NCI-H1930 (cell line): ENCODE data around the gene TBATA.
"Not testable (repeated sequence)": the region's sequence is repeated elsewhere in the genome, so short reads cannot be mapped to it uniquely, and the experiment has no call there.

ENCODE experiments used
- DNase-seq, 2 experiments: peaks; one replicate each; lab custom pipeline; 2025; lab: John Stamatoyannopoulos, UW

Gene TBATA

GRCh38 chr10:70778267-70778924 lies 6.8 kb downstream of the TBATA start:
- DNase-seq, result no peak

GRCh38 chr10:70777063-70777875 lies 7.9 kb downstream of the TBATA start:
- no peak for DNase-seq

DNA sequence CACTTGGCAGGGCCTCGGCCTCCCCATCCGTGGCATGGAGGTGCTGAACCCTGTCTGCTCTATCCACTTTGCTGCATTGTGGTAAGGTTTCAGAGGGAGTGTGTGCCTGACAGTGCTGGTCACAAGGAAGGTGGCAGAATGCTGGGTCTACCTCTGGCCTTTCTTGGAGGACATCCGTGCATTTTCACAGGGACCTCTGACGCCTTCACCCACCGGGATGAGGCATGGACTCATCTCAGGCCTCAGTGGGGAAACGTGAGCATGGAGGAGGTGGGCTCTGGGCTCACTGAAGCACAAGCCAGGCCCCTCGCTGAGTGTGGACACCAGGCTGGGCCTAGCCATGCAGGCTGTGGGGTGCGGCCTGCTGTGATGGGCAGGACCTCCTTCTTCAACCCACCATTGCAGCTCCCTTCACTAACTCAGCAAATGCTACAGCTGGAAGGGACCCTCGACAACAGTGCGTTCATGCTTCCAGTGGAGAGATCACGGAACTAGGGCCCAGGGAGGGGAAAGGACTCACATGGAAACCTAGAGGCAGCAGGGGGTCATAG lies 8.6 kb downstream of the TBATA start:
- DNase-seq, result no peak

- no peak for DNase-seq
Measured at GRCh38 chr10:70775679-70776454, 9.3 kb downstream of the TBATA start.

DNA sequence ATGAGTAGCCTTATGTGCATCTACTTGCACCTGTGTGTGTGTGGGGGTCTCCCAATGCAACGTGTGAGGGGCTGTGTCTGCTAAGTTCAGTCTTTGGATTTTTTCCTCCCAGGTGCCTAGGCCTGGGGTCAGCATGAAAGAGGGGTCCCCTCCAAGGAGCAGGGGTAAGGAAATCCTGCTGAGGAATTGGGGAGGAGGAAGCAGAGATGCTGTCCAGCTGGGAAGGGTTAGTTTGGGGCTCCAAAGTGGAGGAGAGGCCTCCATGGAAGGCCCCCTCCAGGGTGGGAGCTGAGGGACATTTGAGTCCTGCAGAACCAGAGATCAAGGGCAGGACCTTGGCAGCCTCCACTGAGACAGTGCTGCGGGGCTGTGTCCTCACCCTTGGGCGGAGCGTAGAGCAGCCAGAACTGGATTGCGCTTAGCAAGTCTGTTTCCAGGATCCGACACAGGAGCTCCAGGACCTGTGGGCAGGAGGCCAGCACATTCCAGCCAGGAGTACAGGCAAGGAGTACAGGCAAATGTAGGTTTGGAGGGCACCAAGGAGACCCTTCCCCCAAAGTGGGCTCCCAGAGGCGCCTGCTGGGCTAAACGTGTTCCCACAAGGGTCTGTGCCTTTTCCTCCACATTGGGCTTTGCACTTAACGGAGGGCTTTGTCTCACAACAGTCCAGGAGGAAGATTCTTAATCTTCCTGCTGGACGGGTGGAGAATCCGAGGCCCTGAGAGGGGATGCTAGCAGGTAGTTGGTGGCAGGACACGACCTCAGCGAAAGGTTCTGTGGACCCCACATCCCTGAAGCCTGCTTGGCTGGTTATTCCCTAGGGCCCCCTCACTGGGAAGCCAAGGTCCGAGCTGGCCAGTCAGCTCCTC lies 10.1 kb downstream of the TBATA start:
- no peak for DNase-seq

- DNase-seq, result no peak
Measured at GRCh38 chr10:70773965-70774809, 11.0 kb downstream of the TBATA start.

- DNase-seq, result no peak
Measured at GRCh38 chr10:70773461-70773860, 11.7 kb downstream of the TBATA start.

- DNase-seq, result no peak
Measured at GRCh38 chr10:70772627-70773026, 12.6 kb downstream of the TBATA start.

DNA sequence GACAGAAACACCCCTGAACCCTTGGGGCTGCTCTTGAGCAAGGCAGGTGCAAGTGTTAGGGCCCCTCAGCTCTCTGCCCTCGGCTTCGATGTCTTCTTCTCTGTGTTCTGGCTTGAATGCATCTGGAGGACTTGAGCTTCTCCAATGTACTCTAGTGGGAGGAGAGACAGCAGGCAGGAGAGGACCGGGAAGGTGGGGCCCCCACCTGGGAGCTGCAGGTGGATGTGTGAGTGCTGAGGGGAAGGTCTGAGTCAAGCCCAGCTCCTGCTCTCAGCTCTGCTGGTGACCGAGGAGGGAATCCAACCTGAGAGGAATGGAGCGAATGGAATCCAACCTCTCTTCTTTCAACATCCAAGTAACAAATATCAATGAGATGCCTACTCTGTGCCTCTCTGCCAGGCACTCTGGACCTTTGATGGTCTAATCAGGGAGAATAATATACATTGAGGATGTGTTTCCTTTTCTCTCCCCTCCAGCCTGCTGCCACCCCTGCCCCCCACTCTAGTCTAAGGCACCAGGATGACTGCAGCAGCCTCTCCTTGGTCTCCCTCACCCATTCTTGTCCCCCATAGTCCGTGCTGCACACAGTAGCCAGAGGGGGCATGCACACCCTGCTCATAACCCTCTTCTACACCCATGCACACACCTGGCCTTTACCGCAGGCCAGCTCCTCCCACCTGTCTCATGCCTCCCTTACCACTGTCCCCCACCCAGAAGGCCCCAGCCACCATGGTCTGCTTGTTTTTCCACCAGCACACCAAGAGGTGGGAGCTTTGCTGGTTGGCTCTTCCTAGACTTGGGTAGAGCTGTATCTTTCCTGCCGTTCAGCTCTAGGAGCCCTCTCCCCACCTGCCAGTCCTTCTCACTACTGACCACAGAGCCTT lies 13.6 kb downstream of the TBATA start:
- no peak for DNase-seq

DNA sequence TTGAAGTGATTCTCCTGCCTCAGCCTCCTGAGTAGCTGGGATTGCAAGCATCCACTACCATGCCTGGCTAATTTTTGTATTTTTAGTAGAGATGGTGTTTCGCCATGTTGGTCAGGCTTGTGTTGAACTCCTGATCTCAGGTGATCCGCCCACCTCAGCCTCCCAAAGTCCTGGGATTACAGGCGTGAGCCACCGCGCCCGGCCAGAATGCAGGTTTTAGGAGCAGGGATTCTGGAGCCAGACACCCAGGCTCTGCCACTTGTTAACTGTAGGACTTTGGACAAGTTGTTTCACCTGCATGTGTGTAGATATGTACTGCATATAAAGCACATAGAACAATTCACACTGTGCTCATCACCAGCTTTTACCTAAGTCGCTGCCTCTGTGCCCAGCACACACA lies 14.7 kb downstream of the TBATA start:
- DNase-seq, result not testable (repeated sequence)

DNA sequence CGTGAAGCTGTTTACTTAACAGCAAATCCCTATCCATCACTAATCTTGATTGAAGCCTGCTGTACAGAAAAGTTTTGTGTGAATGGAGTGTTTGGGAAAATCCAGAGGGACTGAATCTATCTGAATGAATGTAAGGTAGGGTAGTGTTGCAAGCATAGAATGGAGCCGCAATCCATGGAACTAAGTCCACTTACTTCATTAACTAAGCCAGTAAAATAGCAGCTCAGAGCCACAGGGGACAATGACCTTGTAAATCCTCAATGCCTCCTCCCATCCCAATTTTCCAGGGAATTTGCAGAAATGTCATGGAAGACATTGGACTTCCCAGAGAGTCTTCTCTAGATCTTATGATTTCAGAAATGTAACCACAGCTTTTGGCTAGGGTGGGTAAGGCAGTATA lies 15.2 kb downstream of the TBATA start:
- DNase-seq, result no peak

DNA sequence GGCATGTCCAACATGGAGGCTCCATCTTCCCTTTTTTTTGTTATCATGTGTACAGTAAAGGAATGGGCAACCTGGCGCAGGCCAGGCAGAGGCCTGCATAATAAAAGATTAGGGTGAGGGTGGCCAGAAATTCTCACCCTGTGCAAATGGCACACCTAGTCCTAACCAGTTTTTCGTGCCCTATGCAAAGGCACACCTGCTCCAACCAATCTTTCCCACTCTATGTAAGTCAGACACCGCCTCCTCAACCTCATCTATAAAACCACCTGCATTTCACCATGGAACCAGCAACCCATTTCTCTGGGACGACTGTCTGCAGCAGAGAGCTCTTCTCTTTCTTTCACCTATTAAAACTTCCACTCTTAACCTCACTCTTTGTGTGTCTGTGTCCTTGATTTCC lies 16.1 kb downstream of the TBATA start:
- DNase-seq, result no peak

DNA sequence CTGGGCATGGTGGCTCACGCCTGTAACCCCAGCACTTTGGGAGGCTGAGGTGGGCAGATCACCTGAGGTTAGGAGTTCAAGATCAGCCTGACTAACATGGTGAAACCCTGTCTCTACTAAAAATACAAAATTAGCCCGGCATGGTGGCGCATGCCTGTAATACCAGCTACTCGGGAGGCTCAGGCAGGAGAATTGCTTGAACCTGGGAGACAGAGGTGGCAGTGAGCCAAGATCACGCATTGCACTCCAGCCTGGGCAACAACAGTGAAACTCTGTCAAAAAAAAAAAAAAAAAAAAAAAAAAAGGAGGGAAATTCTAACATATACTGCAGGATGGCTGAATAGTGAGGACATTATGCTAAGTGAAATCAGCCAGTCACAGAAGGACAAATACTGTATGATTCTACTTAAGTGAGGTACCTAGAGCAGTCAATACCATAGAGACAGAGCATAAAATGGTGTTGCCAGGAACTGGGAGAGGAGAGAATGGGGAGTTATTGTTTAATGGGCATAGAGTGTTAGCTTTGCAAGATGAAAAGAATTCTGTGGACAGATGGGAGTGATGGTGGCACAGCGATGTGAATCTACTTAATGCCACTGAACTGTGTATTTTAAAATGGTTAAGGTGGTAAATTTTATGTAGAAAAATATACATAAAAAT lies 17.0 kb downstream of the TBATA start:
- not testable (repeated sequence) for DNase-seq

DNA sequence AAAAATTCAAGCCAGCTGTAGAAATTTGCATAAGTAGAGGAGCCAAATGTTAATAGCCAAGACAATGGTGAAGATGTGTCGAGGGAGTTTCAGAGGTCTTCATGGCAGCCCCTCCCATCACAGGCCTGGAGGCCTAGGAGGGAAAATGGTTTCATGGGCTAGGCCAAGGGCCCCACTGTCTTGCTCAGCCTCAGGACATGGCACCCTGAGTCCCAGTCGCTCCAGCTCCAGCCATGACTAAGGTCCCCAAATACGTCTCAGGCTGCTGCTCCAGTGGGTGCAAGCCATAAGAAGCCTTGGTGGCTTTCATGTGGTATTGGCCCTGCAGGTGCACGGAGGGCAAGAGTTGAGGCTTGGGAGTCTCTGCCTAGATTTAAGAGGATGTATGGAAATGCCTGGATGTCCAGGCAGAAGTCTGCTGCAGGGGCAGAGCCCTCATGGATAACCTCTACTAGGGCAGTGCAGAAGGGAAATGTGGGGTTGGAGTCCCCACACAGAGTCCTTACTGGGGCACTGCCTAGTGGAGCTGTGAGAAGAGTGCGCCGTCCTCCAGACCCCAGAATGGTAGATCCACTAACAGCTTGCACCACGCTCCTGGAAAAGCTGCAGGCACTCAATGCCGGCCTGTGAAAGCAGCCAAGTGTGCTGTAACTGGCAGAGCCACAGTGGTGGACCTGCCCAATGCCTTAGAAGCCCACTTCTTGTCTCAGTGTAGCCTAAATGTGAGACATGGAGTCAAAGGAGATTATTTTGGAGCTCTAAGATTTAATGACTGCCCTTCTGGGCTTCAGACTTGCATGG lies 19.2 kb downstream of the TBATA start:
- DNase-seq, result no peak

DNA sequence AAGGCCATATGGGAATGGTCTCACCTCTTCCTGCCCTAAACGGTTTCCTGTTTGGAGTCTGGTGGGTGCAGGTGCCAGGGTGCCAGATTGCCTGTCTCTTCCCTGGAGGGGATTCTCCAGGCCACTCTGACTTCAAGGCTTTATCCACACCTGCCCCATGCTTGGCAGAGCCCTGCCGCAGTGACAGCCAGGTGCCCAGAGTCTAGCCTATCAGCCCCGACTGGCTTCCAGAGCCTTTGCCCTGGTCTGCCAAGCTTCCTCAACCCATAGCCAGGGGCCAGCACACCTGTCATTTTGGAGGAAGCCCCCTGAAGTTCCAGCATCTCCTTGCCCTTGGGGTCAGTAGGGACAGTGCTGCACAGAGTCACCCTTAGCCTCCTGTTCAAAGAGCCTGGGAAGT lies 21.6 kb downstream of the TBATA start:
- DNase-seq, result no peak

GRCh38 chr10:70762441-70763175 lies 22.6 kb downstream of the TBATA start:
- no peak for DNase-seq

- DNase-seq, result no peak
Measured at GRCh38 chr10:70761727-70762350, 23.3 kb downstream of the TBATA start.
